ENCODE results near the gene KLHL29.

KLHL29 gene

GRCh38 chr2:23518481-23519333 lies 133.7 kb downstream of the KLHL29 start:
- DNase-seq: no peak

GRCh38 chr2:23519334-23519651 lies 134.3 kb downstream of the KLHL29 start:
- no peak for DNase-seq

DNA sequence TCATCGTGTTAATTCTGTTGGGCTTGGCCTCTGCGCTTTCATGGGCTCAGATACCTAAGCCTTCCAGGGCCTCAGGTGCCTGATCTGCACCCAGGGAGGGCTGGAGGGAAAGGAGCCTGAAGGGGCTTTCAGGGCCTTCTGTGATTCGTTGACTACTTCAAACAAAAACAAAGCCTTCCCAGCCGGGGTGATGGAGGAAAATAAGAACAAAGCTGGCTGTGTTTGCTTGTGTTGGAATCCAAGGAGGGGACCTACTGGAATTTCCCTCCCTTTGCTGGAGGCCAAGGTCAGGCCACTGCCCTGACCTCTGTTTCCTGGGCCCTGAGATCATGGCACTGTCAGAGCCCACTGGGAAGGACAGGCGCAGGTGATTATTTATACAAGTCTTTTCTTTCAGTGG lies 135.3 kb downstream of the KLHL29 start:
- no peak for DNase-seq

GRCh38 chr2:23521060-23521459 lies 136.1 kb downstream of the KLHL29 start:
- DNase-seq: no peak

- DNase-seq: no peak
Measured at GRCh38 chr2:23522726-23523372, 137.9 kb downstream of the KLHL29 start.

DNA sequence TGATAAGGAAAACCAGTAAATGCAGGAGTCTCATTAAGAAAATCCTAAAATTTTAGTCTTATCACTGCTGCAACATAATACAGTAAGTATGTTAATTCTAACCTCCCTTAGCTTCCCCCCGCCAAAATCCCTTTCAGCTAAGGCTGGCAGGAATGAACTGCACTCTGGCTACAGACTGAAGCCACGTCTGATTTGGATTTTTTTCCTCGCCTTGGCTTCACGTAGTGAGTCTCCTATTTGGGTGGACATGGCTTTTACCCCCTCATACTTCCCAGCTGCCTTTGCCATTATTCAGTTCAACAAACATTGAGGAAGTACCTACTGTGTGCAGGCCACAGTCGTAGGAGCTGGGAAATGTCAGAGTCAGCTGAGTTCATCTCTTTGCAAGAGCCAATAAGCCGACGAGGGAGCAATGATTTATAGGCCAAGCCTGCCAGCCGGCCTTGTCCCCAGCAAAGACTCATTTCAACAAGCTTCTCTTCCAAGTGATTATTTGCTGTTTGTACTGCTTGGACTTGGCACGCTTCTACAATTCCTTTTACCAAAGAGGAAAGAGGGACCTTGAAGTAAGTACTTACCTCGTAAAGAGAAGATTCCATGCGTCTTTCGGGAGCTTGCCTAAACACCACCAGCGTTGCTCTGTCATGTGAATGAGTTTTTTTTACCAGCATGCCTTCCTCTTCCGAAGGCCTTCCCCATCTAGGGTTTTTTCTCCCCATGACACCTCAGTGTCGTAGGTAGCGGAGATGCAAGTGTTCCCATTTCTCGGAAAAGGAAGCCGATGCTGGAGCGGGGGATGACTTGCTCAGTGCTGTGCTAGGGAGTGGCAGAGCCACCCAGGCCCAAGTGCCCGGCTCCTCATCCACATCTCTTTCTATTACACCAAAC lies 138.6 kb downstream of the KLHL29 start:
- DNase-seq: peak; percentile 25 to 45

- peak in 1 of 2 experiments; percentile 47 for DNase-seq
Measured at GRCh38 chr2:23524261-23524706, 139.3 kb downstream of the KLHL29 start.

DNA sequence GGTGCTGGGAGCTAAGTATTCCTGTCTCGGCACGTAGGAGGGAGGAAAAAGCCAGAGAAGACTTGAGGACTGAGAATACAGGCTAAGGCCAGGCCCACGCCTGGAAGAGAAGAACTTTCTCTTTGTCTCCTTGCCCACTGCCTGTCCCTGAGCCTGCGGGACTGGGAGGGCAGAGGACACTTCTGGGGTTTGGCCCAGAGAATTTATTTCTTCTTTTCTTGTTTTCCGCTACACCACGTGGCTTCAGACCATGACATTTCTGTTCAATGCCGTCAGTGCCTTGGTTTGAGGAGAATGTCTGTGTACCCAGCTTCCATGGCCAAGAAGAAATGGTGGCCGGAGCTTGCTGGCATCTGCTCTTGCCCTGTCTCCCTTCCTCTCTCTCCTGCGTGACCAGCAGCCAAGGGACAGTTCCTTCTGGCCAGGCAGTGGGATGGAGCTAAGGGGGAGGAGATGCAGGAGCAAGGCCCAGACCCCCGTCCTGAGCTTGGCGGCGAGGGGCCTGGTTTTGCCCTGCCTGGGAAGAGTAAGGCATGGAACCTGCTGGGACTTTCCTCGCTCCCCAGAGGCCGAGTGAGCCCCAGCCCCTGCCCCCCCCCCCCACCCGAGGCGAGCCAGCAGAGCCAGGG lies 140.3 kb downstream of the KLHL29 start:
- no peak for DNase-seq

DNA sequence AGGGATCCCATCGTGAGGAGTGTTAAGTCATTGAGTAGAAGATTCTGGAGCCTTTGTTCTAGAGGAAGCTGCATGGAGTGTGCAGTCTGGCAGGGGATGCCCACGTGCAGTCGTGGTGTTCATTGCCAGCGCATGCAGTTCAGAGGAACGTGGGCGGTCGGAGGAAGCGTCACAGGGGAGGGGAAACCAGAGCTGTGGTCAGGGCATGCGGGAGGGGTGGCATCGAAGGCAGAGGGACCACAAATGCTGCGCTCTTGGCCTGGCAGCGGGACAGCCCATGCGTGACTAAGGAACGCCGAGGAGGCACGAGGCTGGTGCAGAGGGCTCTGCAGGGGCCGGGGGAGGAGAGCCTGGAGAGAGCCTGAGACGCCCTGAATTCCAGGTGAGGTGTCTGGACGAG lies 141.1 kb downstream of the KLHL29 start:
- no peak for DNase-seq

GRCh38 chr2:23526835-23527790 lies 142.1 kb downstream of the KLHL29 start:
- no peak for DNase-seq

GRCh38 chr2:23528171-23528570 lies 143.2 kb downstream of the KLHL29 start:
- no peak for DNase-seq

DNA sequence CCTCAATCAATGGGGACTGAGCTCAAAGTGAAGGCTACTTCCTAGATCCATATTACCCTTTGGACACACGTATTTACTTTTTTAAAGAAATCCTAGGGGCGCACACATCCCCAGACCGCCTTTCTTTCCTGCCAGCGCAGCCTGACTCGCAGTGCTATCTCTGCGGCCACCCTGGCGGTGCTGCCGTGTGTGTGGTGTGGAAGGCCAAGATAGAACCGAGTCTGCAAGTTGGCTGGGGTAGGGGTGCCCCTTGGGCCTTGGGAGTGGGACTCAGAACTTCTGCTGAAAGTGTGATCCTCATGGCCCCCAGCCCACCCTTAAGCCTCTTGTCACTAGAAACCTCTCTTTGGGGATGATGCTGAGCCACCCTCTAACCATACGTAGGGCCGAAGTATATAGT lies 143.7 kb downstream of the KLHL29 start:
- no peak for DNase-seq

DNA sequence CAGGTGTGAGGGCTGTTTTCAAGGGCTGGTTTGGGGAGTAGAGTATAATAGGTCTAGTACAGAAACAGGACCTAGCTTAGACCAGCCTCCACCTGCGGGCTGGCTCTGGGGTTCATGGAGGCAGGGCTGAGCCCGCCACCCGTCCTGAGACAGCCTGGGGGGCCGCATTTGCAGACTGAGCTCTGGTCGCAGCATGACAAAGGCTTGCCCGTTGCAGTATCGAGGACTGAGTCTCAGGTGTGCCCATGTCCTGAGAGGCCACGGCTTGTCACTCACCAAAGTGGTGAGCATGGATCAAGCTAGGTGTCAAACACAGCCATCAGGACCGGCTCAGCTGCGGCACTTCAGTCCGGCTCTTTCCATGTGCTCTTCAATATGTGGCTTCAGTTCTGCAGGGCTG lies 144.7 kb downstream of the KLHL29 start:
- no peak for DNase-seq

GRCh38 chr2:23530206-23530908 lies 145.4 kb downstream of the KLHL29 start:
- DNase-seq: no peak

GRCh38 chr2:23530909-23531276 lies 145.9 kb downstream of the KLHL29 start:
- DNase-seq: no peak

GRCh38 chr2:23531280-23531679 lies 146.3 kb downstream of the KLHL29 start:
- no peak for DNase-seq

- no peak for DNase-seq
Measured at GRCh38 chr2:23531881-23532280, 146.9 kb downstream of the KLHL29 start.

- DNase-seq: no peak
Measured at GRCh38 chr2:23532391-23533337, 147.7 kb downstream of the KLHL29 start.

GRCh38 chr2:23533338-23533695 lies 148.3 kb downstream of the KLHL29 start:
- DNase-seq: no peak

DNA sequence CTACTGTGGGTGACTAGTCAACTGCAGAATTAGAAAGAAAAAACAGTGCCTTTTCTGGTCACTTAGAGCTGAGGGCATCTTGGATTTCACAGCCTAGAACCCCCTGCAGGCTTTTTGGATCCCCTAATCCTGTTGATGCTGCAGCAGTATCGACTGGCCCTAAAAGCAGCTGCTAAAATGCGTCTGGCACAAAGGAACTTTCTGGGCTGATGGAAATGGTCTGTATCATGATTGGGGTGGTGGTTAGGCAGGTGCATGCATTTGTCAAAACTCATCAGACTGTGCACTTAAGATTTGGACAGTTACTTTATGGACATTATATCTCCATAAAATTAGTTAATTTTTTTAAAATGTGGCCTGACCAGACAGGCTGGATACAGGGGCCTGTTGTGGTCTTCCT lies 149.8 kb downstream of the KLHL29 start:
- no peak for DNase-seq
